Measurements from ENCODE around the gene ZNF513. TPM values are rescaled to one million over a fixed set of nuclear protein-coding genes. Genes with fewer than 3 reads are reported as not detected.
A peak's percentile ranks its signal among the peaks of the same experiment; 100 is the strongest.

The ZNF513 gene
- total RNA-seq, 1 experiment from 2014 or later, result 12.8 TPM

DNA sequence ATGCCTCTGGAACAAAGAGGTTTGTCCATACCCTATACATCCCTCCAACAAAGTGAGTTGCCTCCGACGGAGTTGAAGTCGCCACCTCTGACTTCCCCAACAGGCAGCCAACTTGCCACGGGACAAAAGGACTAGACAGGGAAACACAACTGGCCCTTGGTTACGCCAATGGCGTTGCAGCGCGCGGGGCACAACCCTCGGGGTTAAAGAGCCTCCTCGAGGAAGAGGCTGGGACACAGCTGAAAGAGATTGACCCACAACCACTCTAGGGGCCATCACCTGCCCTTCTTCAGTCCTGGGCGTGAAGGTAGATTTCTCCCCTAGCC lies 24.5 kb downstream of the ZNF513 start:
- DNase-seq (ENCODE audit: low read depth, low spot score) (no peak), ATAC-seq (peak; percentile 45)
- peaks cover 73% of the 10 kb centered on the region for H3K79me2 ChIP-seq (ENCODE audit: insufficient read depth, low read length)
- peak overlapping the region; percentile 99 for H3K9ac ChIP-seq (ENCODE audit: low read length)
- TF ChIP-seq EGR1 (IDR thresholded peaks at IDR 0.05; ENCODE audit: low read depth) (no peak), SRF (IDR thresholded peaks at IDR 0.05; ENCODE audit: low read depth) (no peak), JUND (IDR thresholded peaks at IDR 0.05) (no peak), CBX3 (IDR thresholded peaks at IDR 0.05; ENCODE audit: low read depth) (no peak), FOSL1 (IDR thresholded peaks at IDR 0.05; ENCODE audit: low read depth) (no peak), RAD21 (IDR thresholded peaks at IDR 0.05; ENCODE audit: low read depth) (no peak), POLR2A (IDR thresholded peaks at IDR 0.05; ENCODE audit: borderline replicate concordance, extremely low read depth, insufficient read depth, insufficient read length) (no peak), YY1 (IDR thresholded peaks at IDR 0.05; ENCODE audit: extremely low read depth, insufficient replicate concordance, low read depth, low read length) (no peak), TCF7L2 (IDR thresholded peaks at IDR 0.05; ENCODE audit: borderline replicate concordance, extremely low read depth, insufficient read depth, insufficient read length) (no peak)
- TF ChIP-seq, protein P1, sequence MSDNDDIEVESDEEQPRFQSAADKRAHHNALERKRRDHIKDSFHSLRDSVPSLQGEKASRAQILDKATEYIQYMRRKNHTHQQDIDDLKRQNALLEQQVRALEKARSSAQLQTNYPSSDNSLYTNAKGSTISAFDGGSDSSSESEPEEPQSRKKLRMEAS (IDR thresholded peaks at IDR 0.05), result no peak
- TF ChIP-seq, protein P2, sequence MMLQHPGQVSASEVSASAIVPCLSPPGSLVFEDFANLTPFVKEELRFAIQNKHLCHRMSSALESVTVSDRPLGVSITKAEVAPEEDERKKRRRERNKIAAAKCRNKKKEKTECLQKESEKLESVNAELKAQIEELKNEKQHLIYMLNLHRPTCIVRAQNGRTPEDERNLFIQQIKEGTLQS (IDR thresholded peaks at IDR 0.05), result no peak
- no peaks in the 10 kb centered on the region for H4K20me1 ChIP-seq (ENCODE audit: insufficient read depth)
- ChIA-PET RAD21 (ENCODE audit: low non-redundant PET in 1 of 2, low total read pairs in 2 of 2, uncharacterized antibody in 2 of 2, unreplicated experiment in 2 of 2) (no interaction called here), CTCF (interaction anchor here (1.8 kb wide), 1 partner anchor 13 kb away, joined by 7 read pairs; no protein-coding TSS in a partner anchor), POLR2A (interaction anchor here (1.3 to 2.5 kb wide), 2 partner anchors 11 to 14 kb away, joined by 3 to 14 read pairs; partner anchors contain the start of genes EIF2B4 and SNX17)
- no peaks in the 10 kb centered on the region for H3K9me3 ChIP-seq (ENCODE audit: control insufficient read depth in 1 of 2, insufficient read depth in 1 of 2, low read depth in 1 of 2, low read length in 2 of 2)
- peak overlapping the region; percentile 84 for H3K4me2 ChIP-seq (ENCODE audit: low read length)
- H3K36me3 ChIP-seq (ENCODE audit: control insufficient read depth in 1 of 2, insufficient read depth in 2 of 2, low read length in 2 of 2), result no peaks in the 10 kb centered on the region
- H3K27me3 ChIP-seq (ENCODE audit: insufficient read depth, low read length), result no peaks in the 10 kb centered on the region
- BruUV-seq (replicated peaks), result TSS peak; percentile 64
- H3K4me3 ChIP-seq (replicated peaks in 1 of 2; ENCODE audit: low read depth in 1 of 2, low read length in 2 of 2), result peak overlapping the region; percentile 99 to 100
- H3K9me2 ChIP-seq (ENCODE audit: insufficient read depth), result no peaks in the 10 kb centered on the region
- peaks cover 12 to 28% of the 10 kb centered on the region in 2 experiments for H3K4me1 ChIP-seq (ENCODE audit: control insufficient read depth in 1 of 2, insufficient read depth in 2 of 2, low read length in 2 of 2)
- peak overlapping the region; percentile 98 for H3K27ac ChIP-seq (ENCODE audit: low read depth, low read length)
- H2AFZ ChIP-seq (ENCODE audit: low read depth, low read length, poor library complexity, severe bottlenecking), result no peak overlapping the region
- intact Hi-C loops (cut with micrococcal nuclease), result loop anchor here (2.0 kb wide), 1 partner anchor 15 kb away; the partner anchor contains the start of genes EIF2B4 and SNX17

DNA sequence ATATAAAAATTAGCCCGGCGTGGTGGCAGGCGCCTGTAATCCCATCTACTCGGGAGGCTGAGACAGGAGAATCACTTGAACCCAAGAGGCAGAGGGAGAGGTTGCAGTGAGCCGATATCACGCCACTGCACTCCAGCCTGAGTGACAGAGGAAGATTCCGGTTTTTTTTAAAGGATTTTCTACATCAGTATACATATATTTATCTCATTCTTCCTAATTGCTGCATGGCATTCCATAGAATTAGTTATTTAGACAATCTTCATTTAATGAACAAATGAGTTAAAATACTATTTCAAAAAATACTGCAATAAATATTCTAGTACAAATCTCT lies 26.0 kb downstream of the ZNF513 start:
- intact Hi-C loops (cut with micrococcal nuclease), result no loop called here
- no peak for ATAC-seq
- no peak for TF ChIP-seq ELF1 (IDR thresholded peaks at IDR 0.05; ENCODE audit: borderline replicate concordance, low read depth)
- no peak for TF ChIP-seq SP1 (IDR thresholded peaks at IDR 0.05; ENCODE audit: low read depth)
- TF ChIP-seq, protein P3, sequence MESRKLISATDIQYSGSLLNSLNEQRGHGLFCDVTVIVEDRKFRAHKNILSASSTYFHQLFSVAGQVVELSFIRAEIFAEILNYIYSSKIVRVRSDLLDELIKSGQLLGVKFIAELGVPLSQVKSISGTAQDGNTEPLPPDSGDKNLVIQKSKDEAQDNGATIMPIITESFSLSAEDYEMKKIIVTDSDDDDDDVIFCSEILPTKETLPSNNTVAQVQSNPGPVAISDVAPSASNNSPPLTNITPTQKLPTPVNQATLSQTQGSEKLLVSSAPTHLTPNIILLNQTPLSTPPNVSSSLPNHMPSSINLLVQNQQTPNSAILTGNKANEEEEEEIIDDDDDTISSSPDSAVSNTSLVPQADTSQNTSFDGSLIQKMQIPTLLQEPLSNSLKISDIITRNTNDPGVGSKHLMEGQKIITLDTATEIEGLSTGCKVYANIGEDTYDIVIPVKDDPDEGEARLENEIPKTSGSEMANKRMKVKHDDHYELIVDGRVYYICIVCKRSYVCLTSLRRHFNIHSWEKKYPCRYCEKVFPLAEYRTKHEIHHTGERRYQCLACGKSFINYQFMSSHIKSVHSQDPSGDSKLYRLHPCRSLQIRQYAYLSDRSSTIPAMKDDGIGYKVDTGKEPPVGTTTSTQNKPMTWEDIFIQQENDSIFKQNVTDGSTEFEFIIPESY (IDR thresholded peaks at IDR 0.05; ENCODE audit: extremely low read depth, insufficient replicate concordance, low read length), result no peak
- TF ChIP-seq, protein P4, sequence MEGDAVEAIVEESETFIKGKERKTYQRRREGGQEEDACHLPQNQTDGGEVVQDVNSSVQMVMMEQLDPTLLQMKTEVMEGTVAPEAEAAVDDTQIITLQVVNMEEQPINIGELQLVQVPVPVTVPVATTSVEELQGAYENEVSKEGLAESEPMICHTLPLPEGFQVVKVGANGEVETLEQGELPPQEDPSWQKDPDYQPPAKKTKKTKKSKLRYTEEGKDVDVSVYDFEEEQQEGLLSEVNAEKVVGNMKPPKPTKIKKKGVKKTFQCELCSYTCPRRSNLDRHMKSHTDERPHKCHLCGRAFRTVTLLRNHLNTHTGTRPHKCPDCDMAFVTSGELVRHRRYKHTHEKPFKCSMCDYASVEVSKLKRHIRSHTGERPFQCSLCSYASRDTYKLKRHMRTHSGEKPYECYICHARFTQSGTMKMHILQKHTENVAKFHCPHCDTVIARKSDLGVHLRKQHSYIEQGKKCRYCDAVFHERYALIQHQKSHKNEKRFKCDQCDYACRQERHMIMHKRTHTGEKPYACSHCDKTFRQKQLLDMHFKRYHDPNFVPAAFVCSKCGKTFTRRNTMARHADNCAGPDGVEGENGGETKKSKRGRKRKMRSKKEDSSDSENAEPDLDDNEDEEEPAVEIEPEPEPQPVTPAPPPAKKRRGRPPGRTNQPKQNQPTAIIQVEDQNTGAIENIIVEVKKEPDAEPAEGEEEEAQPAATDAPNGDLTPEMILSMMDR (IDR thresholded peaks at IDR 0.05 in 2 of 3, conservative IDR thresholded peaks at IDR 0.05 in 1 of 3; ENCODE audit: borderline replicate concordance in 1 of 3, insufficient read depth in 1 of 3, low read depth in 2 of 3, low read length in 2 of 3), result no peak
- no peak for TF ChIP-seq SIN3A (IDR thresholded peaks at IDR 0.05; ENCODE audit: low read depth)
- TF ChIP-seq FOSL1 (IDR thresholded peaks at IDR 0.05; ENCODE audit: low read depth), result no peak
- no peak for TF ChIP-seq ZNF274 (IDR thresholded peaks at IDR 0.05; ENCODE audit: low read depth, low read length)
- TF ChIP-seq ZFX (IDR thresholded peaks at IDR 0.05), result no peak
- no peak for TF ChIP-seq CBX3 (IDR thresholded peaks at IDR 0.05; ENCODE audit: low read depth)
- TF ChIP-seq, protein P1 (IDR thresholded peaks at IDR 0.05), result no peak

More for the DNA sequence above, 26.0 kb downstream of the ZNF513 start:
- Histone ChIP-seq H3K4me2 (ENCODE audit: low read length) (no peak overlapping the region), H3K4me3 (replicated peaks in 1 of 2; ENCODE audit: low read depth in 1 of 2, low read length in 2 of 2) (no peak overlapping the region), H3K4me1 (ENCODE audit: control insufficient read depth in 1 of 2, insufficient read depth in 2 of 2, low read length in 2 of 2) (peaks cover 12 to 28% of the 10 kb centered on the region in 2 experiments), H3K9ac (ENCODE audit: low read length) (no peak overlapping the region), H3K36me3 (ENCODE audit: control insufficient read depth in 1 of 2, insufficient read depth in 2 of 2, low read length in 2 of 2) (no peaks in the 10 kb centered on the region), H3K9me3 (ENCODE audit: control insufficient read depth in 1 of 2, insufficient read depth in 1 of 2, low read depth in 1 of 2, low read length in 2 of 2) (no peaks in the 10 kb centered on the region), H2AFZ (ENCODE audit: low read depth, low read length, poor library complexity, severe bottlenecking) (no peak overlapping the region), H3K79me2 (ENCODE audit: insufficient read depth, low read length) (peaks cover 87% of the 10 kb centered on the region), H3K27me3 (ENCODE audit: insufficient read depth, low read length) (no peaks in the 10 kb centered on the region), H4K20me1 (ENCODE audit: insufficient read depth) (no peaks in the 10 kb centered on the region), H3K9me2 (ENCODE audit: insufficient read depth) (no peaks in the 10 kb centered on the region), H3K27ac (ENCODE audit: low read depth, low read length) (no peak overlapping the region)
- ChIA-PET POLR2A (no interaction called here), CTCF (no interaction called here), RAD21 (ENCODE audit: low non-redundant PET in 1 of 2, low total read pairs in 2 of 2, uncharacterized antibody in 2 of 2, unreplicated experiment in 2 of 2) (no interaction called here)
- BruUV-seq (replicated peaks), result no TSS peak
- DNase-seq (ENCODE audit: low read depth, low spot score), result no peak
